ENCODE data around the gene SIPA1L3. TPM values are rescaled to one million over a fixed set of nuclear protein-coding genes. Genes with fewer than 3 reads are reported as not detected.

Gene SIPA1L3
- total and polyA plus RNA-seq, 9 of the 15 experiments (the other 6 are each of a cell fraction or from before 2014, with no cell fraction given): 0.01 to 6.1 (median 2.5) TPM

GRCh38 chr19:38255383-38256014 lies 348.5 kb downstream of the SIPA1L3 start (continued):
- no peak for TF ChIP-seq POLR2G (IDR thresholded peaks at IDR 0.05; ENCODE audit: low read depth, low read length)
- no peak for TF ChIP-seq BCLAF1 (IDR thresholded peaks at IDR 0.05; ENCODE audit: borderline replicate concordance in 1 of 2, control insufficient read depth in 1 of 2, low read depth in 2 of 2, low read length in 1 of 2)
- TF ChIP-seq ATF4 (CRISPR knock-in tag; IDR thresholded peaks at IDR 0.05): no peak
- TF ChIP-seq ELK1 (CRISPR knock-in tag; IDR thresholded peaks at IDR 0.05): no peak
- no peak for TF ChIP-seq MTA2 (IDR thresholded peaks at IDR 0.05; ENCODE audit: low read depth)
- no peak for TF ChIP-seq PRDM10 (IDR thresholded peaks at IDR 0.05; ENCODE audit: partially characterized antibody)
- no peak for TF ChIP-seq PHB (CRISPR knock-in tag; IDR thresholded peaks at IDR 0.05)
- TF ChIP-seq POLR2B (IDR thresholded peaks at IDR 0.05; ENCODE audit: low read depth, partially characterized antibody): no peak
- TF ChIP-seq PHTF2 (CRISPR knock-in tag; IDR thresholded peaks at IDR 0.05): no peak
- TF ChIP-seq KHSRP (IDR thresholded peaks at IDR 0.05): no peak
- no peak for TF ChIP-seq ZKSCAN1 (IDR thresholded peaks at IDR 0.05; ENCODE audit: low read depth, low read length)
- no peak for TF ChIP-seq PKNOX1 (IDR thresholded peaks at IDR 0.05)
- TF ChIP-seq GATA2 (CRISPR knock-in tag; IDR thresholded peaks at IDR 0.05): no peak; the same call in 1 of the 2 replicates
- no peak for TF ChIP-seq MTF1 (CRISPR knock-in tag; IDR thresholded peaks at IDR 0.05; ENCODE audit: borderline replicate concordance)
- no peak for TF ChIP-seq NR4A1 (CRISPR knock-in tag; IDR thresholded peaks at IDR 0.05)
- TF ChIP-seq NR4A1 (tag; IDR thresholded peaks at IDR 0.05): 0 out of 2 replicates have a peak, but pooled peaks have one; percentile 46
- no peak for TF ChIP-seq ZFP1 (CRISPR knock-in tag; IDR thresholded peaks at IDR 0.05)

Measured in K562 (cell line).